GM19099 (cell line): Measurements from ENCODE around the gene NT5DC3.

Experiments
- POLR2A ChIP-seq: IDR thresholded peaks from 3 replicates; pipeline ENCODE4 v1.6.1; 2011; ENCODE audit warnings: low read depth; ENCODE audit not compliant: insufficient read length; ENCODE audit errors: extremely low read depth

NT5DC3 gene

DNA sequence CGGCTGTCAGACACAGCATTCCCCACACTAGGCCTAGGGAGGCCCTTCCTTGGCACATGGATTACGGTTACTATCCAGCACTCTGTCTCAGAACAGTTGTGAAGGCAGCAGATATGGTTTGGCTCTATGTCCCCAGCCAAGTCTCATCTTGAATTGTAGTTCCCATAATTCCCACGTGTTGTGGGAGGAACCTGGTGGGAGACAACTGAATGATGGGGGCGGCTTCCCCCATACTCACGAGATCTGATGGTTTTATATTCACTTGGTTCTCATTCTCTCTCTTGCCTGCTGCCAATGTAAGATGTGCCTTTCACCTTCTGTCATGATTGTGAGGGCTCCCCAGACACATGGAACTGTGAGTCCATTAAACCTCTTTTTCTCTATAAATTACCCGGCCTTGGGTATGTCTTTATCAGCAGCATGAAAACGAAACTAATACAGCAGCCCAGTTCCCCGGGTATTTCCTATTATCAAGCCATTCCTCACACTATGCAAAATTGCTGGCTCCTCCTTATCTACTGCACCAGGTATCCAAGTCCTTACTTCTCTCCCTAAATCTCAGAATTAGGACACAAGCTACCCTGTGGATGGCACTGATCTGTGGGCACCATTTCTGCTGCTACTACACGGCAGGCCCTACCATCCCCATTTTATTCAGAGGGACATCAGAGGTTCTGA lies 33.3 kb downstream of the NT5DC3 start:
- TF ChIP-seq POLR2A = no peak

DNA sequence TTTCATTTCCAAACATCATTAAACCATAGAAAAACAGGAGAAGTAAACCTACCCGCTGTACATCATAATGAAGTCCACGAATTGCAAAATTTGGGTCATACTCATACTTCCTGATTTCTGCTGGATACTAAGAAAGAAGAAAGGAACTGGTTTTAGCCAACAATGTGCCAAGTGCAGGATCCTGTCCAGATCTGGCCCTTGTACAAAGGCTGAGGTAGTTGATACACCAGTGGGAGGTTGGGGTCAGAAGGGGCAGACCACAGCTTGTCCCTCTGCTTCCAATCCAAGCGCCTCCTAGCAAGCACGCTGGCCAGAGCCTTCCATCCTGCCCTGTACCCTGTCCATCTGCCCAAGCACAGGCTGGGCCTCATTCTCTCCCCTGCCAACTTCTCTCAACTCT lies 34.2 kb downstream of the NT5DC3 start:
- no peak for TF ChIP-seq POLR2A

DNA sequence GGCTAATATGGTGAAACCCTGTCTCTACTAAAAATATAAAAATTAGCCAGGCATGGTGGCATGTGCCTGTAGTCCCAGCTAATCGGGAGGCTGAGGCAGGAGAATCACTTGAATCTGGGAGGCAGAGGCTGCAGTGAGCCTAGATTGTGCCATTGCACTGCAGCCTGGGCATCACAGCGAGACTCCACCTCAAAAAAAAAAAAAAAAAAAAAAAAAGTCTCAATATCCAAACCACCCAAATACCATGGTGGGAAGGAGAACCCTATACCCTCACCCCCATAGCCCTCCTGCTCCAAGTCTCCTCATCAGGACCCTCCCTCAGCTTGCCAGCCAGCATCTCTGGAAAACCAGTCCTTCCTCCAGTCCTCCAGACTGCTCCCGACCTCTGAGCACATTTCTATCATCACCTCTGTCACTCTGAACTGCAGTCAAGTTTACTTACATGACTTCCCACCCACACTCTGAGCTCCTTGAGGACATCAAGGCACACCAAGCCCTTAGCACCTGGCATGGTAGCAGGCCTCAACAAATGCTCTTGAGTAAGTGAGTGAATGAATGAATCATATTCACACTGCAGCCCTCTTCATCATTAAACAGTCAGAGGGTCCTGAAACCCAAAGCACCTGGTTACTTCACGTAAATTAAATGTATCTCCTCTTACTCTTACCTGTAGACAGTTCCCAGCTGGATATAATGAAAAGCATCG lies 35.2 kb downstream of the NT5DC3 start:
- TF ChIP-seq POLR2A = no peak

DNA sequence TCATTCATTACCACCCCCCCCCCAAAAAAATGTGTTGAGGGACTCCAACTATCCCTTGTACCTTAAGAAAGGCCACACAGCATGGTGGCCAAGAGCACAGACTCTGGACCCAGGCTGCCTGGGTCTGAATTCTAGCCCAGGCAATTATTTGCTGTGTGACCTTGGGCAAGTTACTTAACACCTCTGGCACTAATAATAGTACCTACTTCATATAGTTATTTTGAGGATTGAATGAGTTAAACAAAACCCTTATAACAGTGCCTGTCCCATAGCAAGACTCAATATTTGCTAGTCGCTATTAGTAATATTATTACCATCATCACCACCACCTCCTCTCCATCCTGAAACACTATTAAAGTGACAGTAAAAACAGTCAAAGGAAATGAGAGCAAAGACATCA lies 37.2 kb downstream of the NT5DC3 start:
- TF ChIP-seq POLR2A = no peak

DNA sequence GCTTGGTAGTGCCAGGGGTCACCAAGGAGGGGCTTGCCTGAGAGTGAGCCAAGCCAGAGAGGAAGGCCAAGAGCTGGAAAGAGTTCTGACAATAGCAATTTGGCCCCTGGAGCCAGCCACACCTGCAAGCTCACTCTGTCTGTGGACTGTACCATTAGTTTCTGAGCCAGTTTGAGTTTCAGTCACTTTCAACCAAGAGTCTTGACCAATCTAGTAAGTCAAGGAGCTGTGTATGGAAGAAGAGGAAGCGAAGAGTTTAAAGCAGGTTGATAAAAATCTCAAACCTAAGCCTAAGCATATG lies 38.5 kb downstream of the NT5DC3 start:
- no peak for TF ChIP-seq POLR2A

DNA sequence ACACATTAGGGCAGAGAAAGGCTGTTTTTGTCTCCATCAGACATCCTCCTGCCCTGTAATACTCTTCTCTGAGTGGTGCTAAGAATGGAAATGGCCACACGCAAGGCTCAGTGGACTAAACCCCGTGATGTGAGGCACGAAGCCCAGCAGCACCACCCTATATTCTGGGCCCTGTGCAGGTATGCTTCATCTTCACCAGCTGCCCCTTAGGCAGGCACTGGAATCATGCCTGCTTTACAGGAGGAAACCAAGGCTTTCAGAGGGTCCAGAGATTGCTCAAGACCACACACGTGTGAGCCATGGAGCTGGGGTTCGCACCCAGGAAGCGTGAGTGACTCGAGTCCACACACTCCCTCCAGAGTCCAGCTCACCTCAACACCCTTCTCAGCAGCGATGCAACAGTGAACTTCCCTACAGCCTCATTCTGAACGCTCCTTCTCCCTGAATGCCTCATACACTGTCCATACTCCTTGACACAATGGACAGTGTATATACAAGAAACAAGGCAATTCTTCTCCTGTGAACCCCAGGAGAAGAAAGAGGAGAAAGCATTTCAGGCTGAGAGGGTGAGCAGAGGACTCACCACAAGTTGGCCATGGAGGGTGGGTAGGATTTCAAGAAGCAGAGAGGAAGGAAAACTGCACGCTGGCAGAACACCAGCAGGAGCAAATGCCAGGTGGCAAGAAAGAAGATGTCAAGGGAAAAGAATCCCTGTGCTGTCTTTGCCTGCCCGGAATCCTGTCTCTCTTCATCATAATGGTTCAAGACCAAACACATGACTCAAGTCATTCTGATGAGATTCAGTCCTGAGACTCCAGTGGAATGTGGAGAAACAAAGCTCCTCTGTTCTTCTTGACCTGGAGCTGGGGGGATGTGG lies 39.1 kb downstream of the NT5DC3 start:
- no peak for TF ChIP-seq POLR2A

DNA sequence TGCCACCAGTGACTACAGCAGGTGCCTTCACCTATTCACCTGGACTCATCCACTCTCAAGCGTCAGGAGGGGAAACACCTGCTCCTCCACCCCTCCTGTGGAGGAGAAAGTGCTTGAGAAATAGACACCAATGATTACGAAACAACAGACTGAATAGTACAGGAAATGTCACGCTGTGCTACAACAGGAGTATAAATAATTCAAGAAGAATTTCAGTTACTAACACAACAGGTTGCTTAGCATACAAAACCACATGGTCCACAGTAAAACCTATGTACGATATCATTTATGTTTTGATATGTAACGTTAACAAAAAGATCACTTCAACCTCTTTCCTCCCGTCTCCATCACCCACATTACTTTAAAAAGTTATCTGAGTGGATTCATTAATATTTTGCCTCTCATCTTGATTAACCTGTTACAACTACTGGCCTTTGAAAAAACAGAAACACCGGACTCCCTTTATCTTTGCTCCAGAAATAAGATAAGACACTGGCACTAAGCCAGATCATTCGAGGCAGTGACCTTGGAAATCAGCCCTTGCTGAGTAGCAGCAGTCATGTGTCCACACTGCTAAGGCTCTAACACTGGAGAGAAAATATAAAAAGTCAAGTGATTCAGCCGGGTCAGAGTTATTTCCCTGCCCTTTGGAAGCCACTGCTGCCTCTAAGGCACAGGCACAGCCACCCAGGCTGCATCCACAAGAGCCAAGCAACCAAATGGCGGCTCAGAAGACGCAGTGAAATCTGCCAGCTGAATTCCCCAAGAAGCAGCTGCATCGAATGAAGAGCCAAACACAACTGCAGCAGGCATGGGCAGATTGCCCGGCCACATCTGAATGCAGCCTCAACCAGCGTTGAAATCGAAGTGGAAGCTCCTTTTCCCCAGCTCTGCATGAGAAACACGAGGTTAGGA lies 40.9 kb downstream of the NT5DC3 start:
- no peak for TF ChIP-seq POLR2A

DNA sequence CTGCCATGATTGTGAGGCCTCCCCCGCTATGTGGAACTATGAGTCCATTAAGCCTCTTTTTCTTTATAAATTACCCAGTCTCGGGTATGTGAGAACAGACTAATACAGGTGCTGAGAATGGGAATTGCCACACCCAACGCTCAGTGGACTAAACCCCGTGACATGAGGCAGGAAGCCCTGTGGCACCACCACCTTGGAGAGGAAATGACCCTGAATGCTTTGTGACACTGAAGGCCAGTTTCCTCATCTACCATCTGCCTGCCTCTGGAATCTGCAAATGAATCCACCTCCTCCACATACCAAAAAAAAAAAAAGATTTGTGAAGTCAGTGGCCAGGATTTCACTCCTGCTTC lies 41.6 kb downstream of the NT5DC3 start:
- no peak for TF ChIP-seq POLR2A

DNA sequence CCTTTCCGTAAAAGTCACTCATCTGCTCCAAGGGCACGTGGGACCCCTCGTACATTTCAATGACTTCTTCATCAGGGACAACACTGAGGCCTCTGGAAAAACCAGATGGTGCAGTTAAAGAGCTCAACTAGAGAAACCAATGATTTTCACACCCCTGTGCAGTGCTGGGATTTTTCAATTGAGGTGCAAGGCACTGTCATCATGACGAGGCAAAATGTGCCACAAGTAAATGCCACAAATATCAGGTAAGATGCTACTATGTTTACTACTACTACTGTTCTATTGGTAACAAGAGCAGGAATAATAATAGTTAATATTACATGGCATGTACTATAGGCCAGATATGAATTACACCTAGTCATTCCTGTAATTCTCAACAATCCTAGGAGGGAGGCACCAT lies 42.4 kb downstream of the NT5DC3 start:
- no peak for TF ChIP-seq POLR2A

DNA sequence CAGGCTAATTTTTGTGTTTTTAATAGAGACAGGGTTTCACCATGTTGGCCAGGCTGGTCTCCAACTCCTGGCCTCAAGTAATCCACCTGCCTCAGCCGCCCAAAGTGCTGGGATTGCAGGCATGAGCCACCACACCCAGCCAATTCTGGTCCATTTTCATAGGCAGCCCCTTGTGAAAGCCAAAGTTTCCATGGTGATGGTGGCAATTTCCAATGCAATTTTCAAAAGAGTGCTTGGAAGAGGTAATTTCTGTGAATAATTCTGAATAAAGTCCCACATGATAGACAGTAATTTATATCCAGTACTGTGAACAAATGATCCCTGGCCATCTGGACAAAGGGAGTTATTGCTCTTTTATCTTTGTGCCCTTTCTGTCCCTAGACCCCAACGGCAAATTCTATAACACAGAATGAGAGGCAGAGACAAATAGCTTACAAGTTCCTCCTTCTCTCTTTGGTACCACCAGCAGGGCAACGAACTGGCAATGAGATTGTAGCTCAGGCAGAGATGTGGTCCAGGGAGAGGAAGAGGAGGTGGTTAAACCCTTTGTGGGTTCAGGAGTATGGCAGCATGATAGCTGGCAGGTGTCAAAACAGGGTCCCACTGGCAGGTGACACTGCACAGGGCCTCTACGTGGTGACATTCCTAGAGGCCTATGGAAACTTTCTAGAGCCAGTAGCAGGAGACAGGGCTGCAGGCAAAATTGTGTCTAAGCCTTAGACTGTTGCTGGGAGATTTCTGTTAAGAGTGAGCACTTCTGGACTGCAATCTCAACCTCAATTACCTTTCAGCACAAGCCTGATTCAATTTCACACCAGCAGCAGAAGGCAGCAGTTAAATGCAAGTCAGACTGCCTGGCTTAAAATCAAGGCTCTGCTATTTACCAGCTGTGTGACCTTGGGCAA lies 46.5 kb downstream of the NT5DC3 start:
- TF ChIP-seq POLR2A = no peak

DNA sequence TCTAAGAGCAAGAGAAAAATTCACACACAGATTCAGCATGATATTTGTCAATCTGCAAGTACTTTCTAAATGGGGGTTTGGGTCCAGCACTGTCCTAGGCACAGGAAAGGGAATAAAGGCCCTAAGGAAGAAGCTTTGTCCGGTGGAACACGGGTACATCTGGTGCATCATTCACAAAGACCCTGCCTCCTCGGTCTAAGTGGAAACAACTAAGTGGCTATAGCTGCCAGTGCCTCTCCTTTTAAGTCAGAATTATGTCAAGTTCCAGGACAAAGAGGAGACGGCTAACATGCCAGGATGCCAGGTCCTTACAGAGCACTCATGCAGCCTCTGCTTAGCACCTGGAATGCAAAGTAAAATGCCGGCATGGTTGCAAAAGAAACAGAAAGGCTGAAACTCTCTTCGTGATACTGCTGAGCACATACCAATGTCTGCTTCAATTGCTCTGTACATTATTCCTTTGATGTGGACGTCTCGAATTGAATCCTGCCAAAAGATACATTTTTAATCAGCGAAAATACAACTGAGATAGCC lies 47.5 kb downstream of the NT5DC3 start:
- TF ChIP-seq POLR2A = no peak

DNA sequence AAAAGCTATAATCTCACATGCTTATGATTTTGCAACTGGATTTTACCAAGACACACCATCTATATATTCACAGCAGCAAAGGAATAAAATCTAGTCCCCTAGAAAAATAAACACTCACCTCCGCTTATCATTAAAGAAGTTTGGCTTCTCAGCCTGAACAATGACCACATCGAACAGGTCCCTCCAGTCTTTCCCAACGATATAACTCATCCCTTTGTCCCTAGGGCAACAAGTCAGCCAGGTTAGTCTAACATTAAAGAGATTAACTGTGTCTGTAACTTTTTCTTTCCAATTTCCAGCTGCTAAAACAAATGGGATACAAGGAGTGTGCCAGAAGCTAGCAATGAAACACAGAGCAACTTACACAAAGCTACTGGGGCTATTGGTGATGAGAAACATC lies 48.0 kb downstream of the NT5DC3 start:
- TF ChIP-seq POLR2A = no peak

DNA sequence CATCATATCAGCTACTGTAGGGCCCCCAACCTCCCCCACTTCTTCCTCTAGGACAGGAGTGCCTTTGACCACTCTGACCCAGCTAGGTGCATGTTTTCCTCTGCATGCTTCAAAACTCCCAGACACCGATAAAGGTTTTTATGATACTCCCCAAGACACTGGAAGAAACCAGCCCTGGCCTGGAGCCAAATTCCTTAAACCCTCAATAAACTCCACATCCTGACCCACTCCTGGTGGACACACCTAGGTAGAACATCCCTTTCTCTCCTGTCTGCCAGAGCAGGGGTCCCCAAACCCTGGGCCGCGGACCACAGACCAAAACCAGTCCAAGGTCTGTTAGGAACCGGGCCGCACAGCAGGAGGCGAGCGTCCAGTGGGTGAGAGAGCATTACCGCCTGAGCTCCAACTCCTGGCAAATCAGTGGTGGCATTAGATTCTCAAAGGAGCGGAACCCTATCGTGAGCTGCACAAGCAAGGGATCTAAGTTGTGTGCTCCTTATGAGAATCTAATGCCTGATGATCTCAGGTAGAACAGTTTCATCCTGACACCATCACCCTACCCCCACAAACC lies 49.6 kb downstream of the NT5DC3 start:
- no peak for TF ChIP-seq POLR2A

DNA sequence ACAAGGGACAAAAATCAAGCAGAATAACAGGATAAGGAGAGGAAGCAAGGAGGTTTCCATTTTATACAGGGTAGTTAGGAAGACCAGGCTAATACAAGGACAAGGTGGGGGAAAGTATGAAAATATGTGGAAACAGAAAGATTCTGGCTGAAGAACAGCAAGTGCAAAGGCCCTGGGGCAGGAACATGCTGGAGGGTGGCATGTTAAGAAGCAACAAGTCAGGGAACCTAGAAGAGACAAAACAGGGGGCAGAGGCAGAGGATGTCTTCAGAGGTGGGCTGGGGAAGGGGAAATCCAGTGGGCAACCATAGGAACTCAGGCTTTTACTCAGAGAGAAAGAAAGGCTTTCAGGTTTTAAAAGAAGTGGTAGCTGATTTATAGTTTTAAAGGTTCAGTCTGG lies 54.8 kb downstream of the NT5DC3 start:
- TF ChIP-seq POLR2A = no peak
